HG03108 (cell line): Measurements from ENCODE around the gene PVRIG.
"Not testable (repeated sequence)": the region's sequence is repeated elsewhere in the genome, so short reads cannot be mapped to it uniquely, and the experiment has no call there.

ENCODE experiments used
- ATAC-seq: cut with Tn5 transposase; IDR thresholded peaks from one replicate; pipeline ENCODE4 v1.9.1; 2021; ENCODE audit warnings: moderate library complexity; ENCODE audit not compliant: unreplicated experiment

Gene PVRIG

GRCh38 chr7:100224891-100225290 is 5.1 kb downstream of the PVRIG start:
- not testable (repeated sequence) for ATAC-seq

GRCh38 chr7:100234660-100235317 is 15.0 kb downstream of the PVRIG start:
- ATAC-seq: not testable (repeated sequence)

- ATAC-seq: not testable (repeated sequence)
Observed at GRCh38 chr7:100239975-100240374, 20.2 kb downstream of the PVRIG start.

GRCh38 chr7:100243385-100243784 is 23.6 kb downstream of the PVRIG start:
- peak; percentile 61 for ATAC-seq

GRCh38 chr7:100244988-100245605 is 25.3 kb downstream of the PVRIG start:
- ATAC-seq: not testable (repeated sequence)

- ATAC-seq: not testable (repeated sequence)
Observed at GRCh38 chr7:100246121-100246864, 26.5 kb downstream of the PVRIG start.

- ATAC-seq: not testable (repeated sequence)
Observed at GRCh38 chr7:100246865-100247137, 27.1 kb downstream of the PVRIG start.

- no peak for ATAC-seq
Observed at GRCh38 chr7:100247152-100247757, 27.5 kb downstream of the PVRIG start.

- no peak for ATAC-seq
Observed at GRCh38 chr7:100248483-100248882, 28.7 kb downstream of the PVRIG start.

GRCh38 chr7:100257017-100257416 is 37.3 kb downstream of the PVRIG start:
- ATAC-seq: no peak

GRCh38 chr7:100259984-100260383 is 40.2 kb downstream of the PVRIG start:
- not testable (repeated sequence) for ATAC-seq

- not testable (repeated sequence) for ATAC-seq
Observed at GRCh38 chr7:100262896-100263295, 43.1 kb downstream of the PVRIG start.

GRCh38 chr7:100264223-100264622 is 44.5 kb downstream of the PVRIG start:
- ATAC-seq: not testable (repeated sequence)

GRCh38 chr7:100264669-100265165 is 45.0 kb downstream of the PVRIG start:
- ATAC-seq: not testable (repeated sequence)

GRCh38 chr7:100265851-100266250 is 46.1 kb downstream of the PVRIG start:
- ATAC-seq: not testable (repeated sequence)

GRCh38 chr7:100266576-100267354 is 47.0 kb downstream of the PVRIG start:
- no peak for ATAC-seq

GRCh38 chr7:100267648-100268047 is 47.9 kb downstream of the PVRIG start:
- ATAC-seq: no peak

- not testable (repeated sequence) for ATAC-seq
Observed at GRCh38 chr7:100268882-100269281, 49.1 kb downstream of the PVRIG start.

GRCh38 chr7:100269306-100270045 is 49.7 kb downstream of the PVRIG start:
- ATAC-seq: not testable (repeated sequence)
